ENCODE results near the gene WSB2.
"Not testable (repeated sequence)": the region's sequence is repeated elsewhere in the genome, so short reads cannot be mapped to it uniquely, and the experiment has no call there.

The WSB2 gene

DNA sequence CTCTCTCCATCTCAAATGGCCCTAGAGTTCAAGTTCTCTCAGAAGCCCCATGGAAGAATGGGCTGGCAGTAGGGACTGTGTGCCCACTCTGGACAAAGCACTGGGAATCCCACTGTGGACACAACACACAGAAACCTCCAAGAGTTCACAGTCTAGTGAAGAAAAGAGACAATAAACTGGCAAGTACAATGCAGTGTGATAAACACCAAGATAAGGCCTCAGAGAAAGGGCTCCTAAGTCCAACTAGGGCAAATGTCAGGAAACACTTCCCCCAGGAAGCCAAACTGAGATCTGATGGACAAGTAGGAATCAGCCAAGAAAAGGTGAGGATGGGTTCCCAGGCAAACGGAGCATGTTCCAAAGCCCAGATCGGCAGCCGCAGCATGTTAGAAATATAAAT is 37.4 kb upstream of the WSB2 start:
- Histone ChIP-seq H3K36me3 (ENCODE audit: control insufficient read depth, insufficient read depth, low read length) (peaks cover 15% of the 10 kb centered on the region), H3K4me1 (ENCODE audit: control insufficient read depth, insufficient read depth, low read length, poor library complexity, severe bottlenecking) (peaks cover 11% of the 10 kb centered on the region), H3K4me3 (ENCODE audit: extremely low read depth, insufficient read depth, low read length, poor library complexity, severe bottlenecking) (no peak overlapping the region), H3K9me3 (ENCODE audit: control insufficient read depth, low read length) (no peaks in the 10 kb centered on the region), H3K27ac (ENCODE audit: low read depth, low read length, severe bottlenecking) (no peak overlapping the region)
- 80% methylated on average over 1 of the region's 3 CpGs; no CpG with 5 or more reads in 1 of the 2 experiments for WGBS, 2 experiments (ENCODE audit: insufficient coverage in 2 of 2)

DNA sequence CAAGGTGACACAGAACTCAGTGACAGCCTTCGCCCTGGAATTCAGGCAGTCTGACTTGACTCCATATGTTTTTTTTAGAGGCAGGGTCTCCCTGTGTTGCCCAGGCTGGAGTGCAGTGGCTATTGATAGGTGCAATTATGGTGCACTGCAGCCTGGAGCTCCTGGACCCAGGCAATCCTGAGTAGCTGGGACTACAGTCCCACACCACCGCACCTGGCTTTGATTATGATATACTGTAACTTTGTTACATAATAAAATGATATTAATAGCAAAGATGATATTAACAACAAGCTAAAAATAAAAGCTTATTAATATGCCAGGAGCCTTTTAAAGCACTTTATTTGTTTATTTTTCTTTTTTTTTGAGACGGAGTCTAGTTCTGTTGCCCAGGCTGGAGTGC is 33.1 kb upstream of the WSB2 start:
- Histone ChIP-seq H3K4me1 (ENCODE audit: control insufficient read depth, insufficient read depth, low read length, poor library complexity, severe bottlenecking) (peaks cover 6% of the 10 kb centered on the region), H3K36me3 (ENCODE audit: control insufficient read depth, insufficient read depth, low read length) (peaks cover 25% of the 10 kb centered on the region), H3K27ac (ENCODE audit: low read depth, low read length, severe bottlenecking) (no peak overlapping the region), H3K4me3 (ENCODE audit: extremely low read depth, insufficient read depth, low read length, poor library complexity, severe bottlenecking) (no peak overlapping the region), H3K9me3 (ENCODE audit: control insufficient read depth, low read length) (no peaks in the 10 kb centered on the region)
- 100% methylated on average over 1 to 2 of the region's 3 CpGs for WGBS, 2 experiments (ENCODE audit: insufficient coverage in 2 of 2)

DNA sequence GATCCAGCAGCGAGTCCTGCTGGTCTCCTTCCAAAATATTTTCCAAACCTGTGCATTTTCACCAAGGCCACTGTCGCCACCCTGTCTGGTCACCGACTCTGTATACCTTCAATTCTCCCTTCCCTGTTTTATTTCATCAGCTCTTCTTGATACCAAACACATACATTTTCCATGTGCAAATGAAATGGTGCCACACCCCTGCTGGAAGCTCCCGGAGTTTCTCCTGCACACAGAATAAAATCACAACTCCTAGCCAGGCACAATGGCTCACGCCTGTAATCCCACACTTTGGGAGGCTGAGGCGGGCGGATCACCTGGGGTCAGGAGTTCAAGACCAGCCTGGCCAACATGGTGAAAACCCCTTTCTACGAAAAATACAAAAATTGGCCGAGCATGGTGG is 28.8 kb upstream of the WSB2 start:
- Histone ChIP-seq H3K4me1 (ENCODE audit: control insufficient read depth, insufficient read depth, low read length, poor library complexity, severe bottlenecking) (no peaks in the 10 kb centered on the region), H3K36me3 (ENCODE audit: control insufficient read depth, insufficient read depth, low read length) (peaks cover 16% of the 10 kb centered on the region), H3K27ac (ENCODE audit: low read depth, low read length, severe bottlenecking) (no peak overlapping the region), H3K9me3 (ENCODE audit: control insufficient read depth, low read length) (no peaks in the 10 kb centered on the region), H3K4me3 (ENCODE audit: extremely low read depth, insufficient read depth, low read length, poor library complexity, severe bottlenecking) (no peak overlapping the region)
- WGBS, 2 experiments (ENCODE audit: insufficient coverage in 2 of 2), result 92 to 95% methylated on average over 9 of the region's 9 CpGs

DNA sequence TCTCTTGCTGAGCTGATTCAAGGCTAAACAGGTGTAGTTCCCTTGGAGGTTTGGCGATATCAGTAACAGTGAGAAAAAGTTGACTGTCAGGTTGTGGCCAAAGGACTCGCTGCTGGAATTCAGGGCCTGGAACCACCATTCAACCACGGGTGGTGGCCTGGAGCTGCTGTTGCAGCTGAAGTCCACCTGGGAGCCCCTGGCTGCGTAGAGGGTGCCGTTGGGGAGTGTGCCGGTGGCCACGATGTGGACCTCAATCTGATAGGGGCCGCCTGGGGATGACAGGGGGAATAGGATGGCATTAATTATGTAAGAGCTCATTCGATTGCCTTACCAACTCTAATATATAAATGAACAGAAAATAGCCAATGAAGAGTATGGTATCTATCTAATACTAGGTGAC is 21.2 kb upstream of the WSB2 start:
- 96 to 100% methylated on average over 3 to 4 of the region's 9 CpGs for WGBS, 2 experiments (ENCODE audit: insufficient coverage in 2 of 2)
- peaks cover 37% of the 10 kb centered on the region for H3K36me3 ChIP-seq (ENCODE audit: control insufficient read depth, insufficient read depth, low read length)
- H3K27ac ChIP-seq (ENCODE audit: low read depth, low read length, severe bottlenecking), result no peak overlapping the region
- H3K4me3 ChIP-seq (ENCODE audit: extremely low read depth, insufficient read depth, low read length, poor library complexity, severe bottlenecking), result no peak overlapping the region
- no peaks in the 10 kb centered on the region for H3K4me1 ChIP-seq (ENCODE audit: control insufficient read depth, insufficient read depth, low read length, poor library complexity, severe bottlenecking)
- H3K9me3 ChIP-seq (ENCODE audit: control insufficient read depth, low read length), result no peaks in the 10 kb centered on the region

DNA sequence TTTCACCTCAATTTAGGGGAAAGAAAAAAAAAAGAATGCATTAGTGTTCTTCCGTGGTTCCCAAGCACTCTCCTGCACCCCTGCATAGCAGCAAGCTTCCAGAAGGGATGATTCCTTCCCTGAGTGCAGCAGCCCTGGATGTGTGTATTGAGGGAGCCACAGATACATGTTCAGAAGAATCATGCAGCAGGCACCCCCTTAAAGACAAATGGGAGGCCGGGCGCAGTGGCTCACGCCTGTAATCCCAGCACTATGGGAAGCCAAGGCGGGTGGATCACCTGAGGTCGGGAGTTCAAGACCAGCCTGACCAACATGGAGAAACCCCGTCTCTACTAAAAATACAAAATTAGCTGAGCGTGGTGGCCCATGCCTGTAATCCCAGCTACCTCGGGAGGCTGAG is 20.5 kb upstream of the WSB2 start:
- H3K4me1 ChIP-seq (ENCODE audit: control insufficient read depth, insufficient read depth, low read length, poor library complexity, severe bottlenecking); H3K9me3 ChIP-seq (ENCODE audit: control insufficient read depth, low read length); H3K4me3 ChIP-seq (ENCODE audit: extremely low read depth, insufficient read depth, low read length, poor library complexity, severe bottlenecking); H3K27ac ChIP-seq (ENCODE audit: low read depth, low read length, severe bottlenecking): not testable (repeated sequence)
- WGBS, 2 experiments (ENCODE audit: insufficient coverage in 2 of 2), result 79 to 95% methylated on average over 5 to 6 of the region's 9 CpGs
- H3K36me3 ChIP-seq (ENCODE audit: control insufficient read depth, insufficient read depth, low read length), result peaks cover 38% of the 10 kb centered on the region

DNA sequence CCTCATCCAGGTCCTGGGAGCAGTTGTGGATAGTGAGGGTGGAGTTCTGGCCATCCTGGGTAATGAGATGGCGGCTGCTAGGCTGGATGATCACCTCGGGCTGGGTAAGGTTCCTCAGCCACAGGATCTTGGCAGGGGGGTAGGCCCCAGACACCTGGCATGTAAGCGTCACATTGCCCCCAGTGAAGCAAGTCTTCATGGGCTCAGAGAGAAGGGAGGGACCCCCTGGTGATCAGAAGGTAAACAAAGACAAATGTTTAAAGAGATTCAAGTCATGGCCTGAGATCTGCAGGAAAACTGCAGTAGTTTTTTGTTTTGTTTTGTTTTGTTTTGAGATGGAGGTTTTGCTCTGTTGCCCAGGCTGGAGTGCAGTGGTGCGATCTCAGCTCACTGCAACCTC is 12.8 kb upstream of the WSB2 start:
- Histone ChIP-seq H3K4me3 (ENCODE audit: extremely low read depth, insufficient read depth, low read length, poor library complexity, severe bottlenecking) (no peak overlapping the region), H3K27ac (ENCODE audit: low read depth, low read length, severe bottlenecking) (no peak overlapping the region), H3K4me1 (ENCODE audit: control insufficient read depth, insufficient read depth, low read length, poor library complexity, severe bottlenecking) (no peaks in the 10 kb centered on the region), H3K36me3 (ENCODE audit: control insufficient read depth, insufficient read depth, low read length) (peaks cover 20% of the 10 kb centered on the region), H3K9me3 (ENCODE audit: control insufficient read depth, low read length) (no peaks in the 10 kb centered on the region)
- WGBS, 2 experiments (ENCODE audit: insufficient coverage in 2 of 2), result 63 to 91% methylated on average over 2 of the region's 4 CpGs

DNA sequence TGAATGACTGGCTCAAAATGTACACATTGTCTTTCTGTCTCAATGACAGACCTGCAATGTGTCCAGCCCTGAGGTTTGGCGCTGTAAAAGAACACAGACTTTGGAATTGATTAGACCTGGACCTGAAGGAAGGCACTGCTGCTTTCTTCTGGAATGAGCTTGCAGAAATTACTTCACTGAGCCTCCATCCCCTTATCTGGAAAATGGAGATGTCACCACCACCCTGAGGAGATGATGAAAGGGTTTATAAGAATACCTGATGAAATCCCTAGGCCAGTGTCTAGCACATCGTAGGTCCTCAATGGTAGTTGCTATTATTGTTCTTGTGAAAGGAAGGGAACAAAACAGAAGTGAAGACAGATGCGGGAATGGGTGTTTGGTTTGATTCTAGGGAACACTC is 9.7 kb upstream of the WSB2 start:
- H3K36me3 ChIP-seq (ENCODE audit: control insufficient read depth, insufficient read depth, low read length), result peaks cover 12% of the 10 kb centered on the region
- no peaks in the 10 kb centered on the region for H3K4me1 ChIP-seq (ENCODE audit: control insufficient read depth, insufficient read depth, low read length, poor library complexity, severe bottlenecking)
- H3K9me3 ChIP-seq (ENCODE audit: control insufficient read depth, low read length), result no peaks in the 10 kb centered on the region
- no peak overlapping the region for H3K4me3 ChIP-seq (ENCODE audit: extremely low read depth, insufficient read depth, low read length, poor library complexity, severe bottlenecking)
- H3K27ac ChIP-seq (ENCODE audit: low read depth, low read length, severe bottlenecking), result no peak overlapping the region
- WGBS, 2 experiments (ENCODE audit: insufficient coverage in 2 of 2), result 95 to 100% methylated on average over 2 of the region's 3 CpGs

DNA sequence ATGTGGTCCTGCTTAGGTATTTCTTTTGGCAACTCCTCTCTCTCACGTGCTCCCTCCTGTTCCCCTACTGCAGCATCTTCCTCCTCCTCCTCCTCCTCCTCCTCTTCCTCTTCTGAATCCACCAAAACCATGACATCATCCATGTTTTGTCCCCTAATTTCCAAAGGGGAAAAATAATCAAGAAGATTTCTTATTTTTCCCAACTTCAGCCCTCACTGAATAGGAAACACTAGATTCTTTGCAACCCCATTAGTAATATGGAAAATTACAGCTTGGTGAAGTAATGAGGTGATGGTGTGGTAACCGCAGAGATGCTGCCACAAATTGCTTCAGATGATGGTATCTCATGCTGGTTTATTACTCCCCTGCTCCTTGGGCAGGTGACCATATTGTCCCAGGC is 7.5 kb upstream of the WSB2 start:
- Histone ChIP-seq H3K27ac (ENCODE audit: low read depth, low read length, severe bottlenecking) (no peak overlapping the region), H3K4me1 (ENCODE audit: control insufficient read depth, insufficient read depth, low read length, poor library complexity, severe bottlenecking) (no peaks in the 10 kb centered on the region), H3K36me3 (ENCODE audit: control insufficient read depth, insufficient read depth, low read length) (peaks cover 9% of the 10 kb centered on the region), H3K9me3 (ENCODE audit: control insufficient read depth, low read length) (no peaks in the 10 kb centered on the region), H3K4me3 (ENCODE audit: extremely low read depth, insufficient read depth, low read length, poor library complexity, severe bottlenecking) (no peak overlapping the region)
- WGBS, 2 experiments (ENCODE audit: insufficient coverage in 2 of 2), result 80 to 100% methylated on average over 2 of the region's 2 CpGs

DNA sequence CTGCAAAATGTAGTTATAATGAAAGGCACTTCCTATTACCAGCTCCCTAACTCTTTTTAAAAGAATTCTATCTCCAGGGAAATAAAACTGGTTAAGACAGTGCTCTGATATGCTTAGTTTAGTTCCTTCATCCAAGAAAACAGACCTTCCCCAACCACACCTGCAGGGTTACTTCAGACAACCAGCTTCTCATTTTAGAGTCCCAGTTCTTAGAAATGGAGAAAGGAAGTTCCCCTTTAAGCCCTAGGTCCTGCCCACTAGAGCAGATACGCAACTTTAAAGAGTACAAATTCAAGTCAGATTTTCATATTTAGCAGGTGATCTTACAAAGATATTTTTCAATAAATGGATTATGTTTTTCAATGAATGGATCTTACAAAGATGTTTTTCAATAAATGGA is 4.4 kb upstream of the WSB2 start:
- no CpG with 5 or more reads among the region's 1 CpG for WGBS, 2 experiments (ENCODE audit: insufficient coverage in 2 of 2)
- Histone ChIP-seq H3K36me3 (ENCODE audit: control insufficient read depth, insufficient read depth, low read length) (peaks cover 5% of the 10 kb centered on the region), H3K9me3 (ENCODE audit: control insufficient read depth, low read length) (no peaks in the 10 kb centered on the region), H3K4me3 (ENCODE audit: extremely low read depth, insufficient read depth, low read length, poor library complexity, severe bottlenecking) (no peak overlapping the region), H3K27ac (ENCODE audit: low read depth, low read length, severe bottlenecking) (no peak overlapping the region), H3K4me1 (ENCODE audit: control insufficient read depth, insufficient read depth, low read length, poor library complexity, severe bottlenecking) (peaks cover 4% of the 10 kb centered on the region)

DNA sequence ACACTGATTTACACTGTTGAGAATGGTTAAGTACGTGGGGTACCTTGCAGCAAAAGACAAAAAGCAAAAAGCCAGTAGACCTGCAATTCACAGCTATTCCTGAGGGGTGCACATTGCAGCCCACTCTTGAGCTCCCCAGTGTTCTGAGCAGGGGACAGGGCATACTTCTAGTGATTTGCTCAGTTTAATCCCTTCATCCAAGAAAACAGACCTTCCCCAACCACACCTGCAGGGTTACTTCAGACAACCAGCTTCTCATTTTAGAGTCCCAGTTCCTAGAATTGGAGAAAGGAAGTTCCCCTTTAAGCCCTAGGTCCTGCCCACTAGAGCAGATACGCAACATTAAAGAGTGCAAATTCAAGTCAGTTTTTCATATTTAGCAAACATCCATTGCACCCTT is 3.6 kb upstream of the WSB2 start:
- no peak overlapping the region for H3K4me3 ChIP-seq (ENCODE audit: extremely low read depth, insufficient read depth, low read length, poor library complexity, severe bottlenecking)

DNA sequence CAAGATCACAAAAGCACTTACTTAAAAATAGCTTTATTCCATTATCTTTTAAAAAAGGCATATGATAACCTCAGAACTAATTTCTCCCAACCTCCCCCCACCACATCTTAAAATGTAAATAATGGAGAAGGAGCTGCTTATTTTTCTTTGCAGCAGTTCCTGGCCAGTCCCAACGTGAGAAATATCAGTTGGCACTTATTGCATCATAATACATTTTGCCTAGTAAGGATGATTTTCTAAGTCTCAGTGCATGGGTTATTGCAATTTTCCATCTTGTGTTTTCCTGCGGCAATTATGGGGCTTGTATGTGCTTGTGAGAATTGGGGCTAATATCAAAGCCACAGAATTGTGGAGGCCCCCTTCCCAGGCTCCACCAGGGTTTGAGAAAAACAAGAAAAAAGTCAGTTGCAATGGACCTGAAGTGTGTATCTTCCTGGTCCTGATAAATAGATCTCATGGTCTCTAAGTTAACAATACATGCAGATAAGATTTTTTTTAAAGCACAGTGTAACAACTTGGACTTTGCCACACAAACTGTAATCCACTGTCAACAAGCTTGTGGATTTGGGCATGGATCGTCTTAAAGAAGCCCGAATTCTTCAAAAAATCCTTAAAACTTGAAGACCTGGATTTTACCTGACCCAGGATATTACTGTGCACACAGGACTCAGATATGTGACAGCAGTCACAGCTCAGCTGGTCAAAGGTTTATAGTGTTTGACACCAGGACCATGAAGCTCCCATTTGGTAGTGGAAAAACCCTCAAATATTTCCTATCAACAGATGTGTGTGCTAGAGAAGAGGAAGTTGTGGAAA is 2.8 kb upstream of the WSB2 start:
- 84 to 100% methylated on average over 1 to 3 of the region's 4 CpGs for WGBS, 2 experiments (ENCODE audit: insufficient coverage in 2 of 2)
- no peaks in the 10 kb centered on the region for H3K9me3 ChIP-seq (ENCODE audit: control insufficient read depth, low read length)
- peaks cover 5% of the 10 kb centered on the region for H3K36me3 ChIP-seq (ENCODE audit: control insufficient read depth, insufficient read depth, low read length)
- peaks cover 6% of the 10 kb centered on the region for H3K4me1 ChIP-seq (ENCODE audit: control insufficient read depth, insufficient read depth, low read length, poor library complexity, severe bottlenecking)
- H3K27ac ChIP-seq (ENCODE audit: low read depth, low read length, severe bottlenecking), result peak overlapping the region; percentile 59
- H3K4me3 ChIP-seq (ENCODE audit: extremely low read depth, insufficient read depth, low read length, poor library complexity, severe bottlenecking), result no peak overlapping the region

More for the DNA sequence above, 3.6 kb upstream of the WSB2 start:
- H3K9me3 ChIP-seq (ENCODE audit: control insufficient read depth, low read length), result no peaks in the 10 kb centered on the region
- peaks cover 5% of the 10 kb centered on the region for H3K36me3 ChIP-seq (ENCODE audit: control insufficient read depth, insufficient read depth, low read length)
- WGBS, 2 experiments (ENCODE audit: insufficient coverage in 2 of 2), result 72 to 79% methylated on average over 2 of the region's 2 CpGs
- H3K4me1 ChIP-seq (ENCODE audit: control insufficient read depth, insufficient read depth, low read length, poor library complexity, severe bottlenecking), result peaks cover 4% of the 10 kb centered on the region
- no peak overlapping the region for H3K27ac ChIP-seq (ENCODE audit: low read depth, low read length, severe bottlenecking)
